Progenitor cell of endocrine pancreas (in vitro differentiated cells): Measurements from ENCODE around the gene ADIG. TPM values are rescaled to one million over a fixed set of nuclear protein-coding genes. Genes with fewer than 3 reads are reported as not detected.

Experiments
- DNase-seq: peaks from one replicate; pipeline ENCODE4 v3.0.0; 2021; ENCODE audit warnings: low spot score; ENCODE audit not compliant: unreplicated experiment
- H3K27ac Mint-ChIP-seq: 2 replicates; pipeline ENCODE4 v1.8.0; 2021; ENCODE audit warnings: mild to moderate bottlenecking, moderate library complexity, mixed read lengths
- H3K27me3 Mint-ChIP-seq: 2 replicates; pipeline ENCODE4 v1.8.0; 2021; ENCODE audit warnings: mixed read lengths
- H3K36me3 Mint-ChIP-seq: 2 replicates; pipeline ENCODE4 v1.8.0; 2022; ENCODE audit warnings: mixed read lengths; ENCODE audit not compliant: insufficient read depth
- H3K4me1 Mint-ChIP-seq: 2 replicates; pipeline ENCODE4 v1.8.0; 2021; ENCODE audit warnings: low read depth, mixed read lengths
- H3K4me3 Mint-ChIP-seq: 2 replicates; pipeline ENCODE4 v1.8.0; 2021; ENCODE audit warnings: low read depth, mild to moderate bottlenecking, moderate library complexity, mixed read lengths
- H3K9me3 Mint-ChIP-seq: 2 replicates; pipeline ENCODE4 v1.8.0; 2021; ENCODE audit warnings: low read depth, mixed read lengths
- CTCF ChIP-seq: fragments of 200-600 bp; sonication (generic); IDR thresholded peaks from one replicate; pipeline ENCODE4 v1.5.0; 2021; ENCODE audit warnings: antibody characterized with exemption, mild to moderate bottlenecking; ENCODE audit not compliant: unreplicated experiment
- total RNA-seq: library from RNA; stranded (reverse); gene quantifications from 2 replicates; pipeline ENCODE4 v1.2.1, GENCODE V29; 2021

The ADIG gene
- total RNA-seq, 1 donor from 2014 or later: not detected

- no peaks in the 10 kb centered on the region for H3K4me1 Mint-ChIP-seq
- no peak overlapping the region for H3K4me3 Mint-ChIP-seq
- TF ChIP-seq CTCF: no peak
- H3K27ac Mint-ChIP-seq: no peak overlapping the region
- H3K9me3 Mint-ChIP-seq: no peaks in the 10 kb centered on the region
- no peak for DNase-seq
- peaks cover 17% of the 10 kb centered on the region for H3K36me3 Mint-ChIP-seq
- no peaks in the 10 kb centered on the region for H3K27me3 Mint-ChIP-seq
These were observed 29.9 kb upstream of the ADIG start for GRCh38 chr20:38551056-38551626.

GRCh38 chr20:38554986-38555385 is 26.0 kb upstream of the ADIG start:
- Mint-ChIP-seq H3K4me1 (no peaks in the 10 kb centered on the region), H3K4me3 (no peak overlapping the region), H3K9me3 (no peaks in the 10 kb centered on the region), H3K27me3 (no peaks in the 10 kb centered on the region), H3K36me3 (peaks cover 24% of the 10 kb centered on the region), H3K27ac (no peak overlapping the region)
- TF ChIP-seq CTCF: no peak
- DNase-seq: no peak

GRCh38 chr20:38555395-38555794 is 25.6 kb upstream of the ADIG start:
- DNase-seq: no peak
- Mint-ChIP-seq H3K36me3 (peaks cover 26% of the 10 kb centered on the region), H3K9me3 (no peaks in the 10 kb centered on the region), H3K4me3 (no peak overlapping the region), H3K27ac (no peak overlapping the region), H3K27me3 (no peaks in the 10 kb centered on the region), H3K4me1 (no peaks in the 10 kb centered on the region)
- TF ChIP-seq CTCF: no peak

- peaks cover 30% of the 10 kb centered on the region for H3K36me3 Mint-ChIP-seq
- no peaks in the 10 kb centered on the region for H3K9me3 Mint-ChIP-seq
- H3K4me3 Mint-ChIP-seq: no peak overlapping the region
- no peaks in the 10 kb centered on the region for H3K4me1 Mint-ChIP-seq
- DNase-seq: no peak
- no peaks in the 10 kb centered on the region for H3K27me3 Mint-ChIP-seq
- no peak for TF ChIP-seq CTCF
- no peak overlapping the region for H3K27ac Mint-ChIP-seq
These were observed 23.8 kb upstream of the ADIG start for GRCh38 chr20:38557174-38557573.

GRCh38 chr20:38558596-38559360 is 22.2 kb upstream of the ADIG start:
- Mint-ChIP-seq H3K4me1 (no peaks in the 10 kb centered on the region), H3K9me3 (no peaks in the 10 kb centered on the region), H3K27me3 (no peaks in the 10 kb centered on the region), H3K36me3 (peaks cover 32% of the 10 kb centered on the region), H3K4me3 (no peak overlapping the region), H3K27ac (no peak overlapping the region)
- DNase-seq: no peak
- TF ChIP-seq CTCF: no peak
